Adrenal gland (tissue), 12 donors: ENCODE results near the gene SORCS3. TPM values are rescaled to one million over a fixed set of nuclear protein-coding genes. Genes with fewer than 3 reads are reported as not detected.

ENCODE experiments used
- DNase-seq, 7 donors: peaks; one replicate each; pipeline ENCODE4 v3.0.0-alpha.2; 2019 to 2020
- H3K27ac ChIP-seq, 5 donors: fragments of 200-600 bp; sonication (generic) in 4 of 5; 1 replicate in 3 of 5; 2 replicates in 2 of 5; pipeline versions ENCODE4 v1.5.1 to v1.8.0; 2016 to 2020; ENCODE audit warnings: mild to moderate bottlenecking in 1 of 5
- H3K27me3 ChIP-seq: fragments of 200-600 bp; 2 replicates; pipeline ENCODE4 v1.8.0; 2021
- H3K36me3 ChIP-seq, 2 donors: fragments of 200-600 bp; replicated peaks in 1 of 2; 1 replicate in 1 of 2; 2 replicates in 1 of 2; pipeline versions ENCODE4 v1.5.1 to v1.8.0; 2018 to 2022
- H3K4me1 ChIP-seq, 2 donors: fragments of 200-600 bp; replicated peaks in 1 of 2; 1 replicate in 1 of 2; 2 replicates in 1 of 2; pipeline versions ENCODE4 v1.5.1 to v1.8.0; 2018 to 2021
- H3K4me3 ChIP-seq, 4 donors: fragments of 200-600 bp; sonication (generic) in 3 of 4; one replicate each; pipeline ENCODE4 v1.5.1; 2016 to 2018
- H3K9me3 ChIP-seq, 3 donors: fragments of 200-600 bp; sonication (generic) in 1 of 3; replicated peaks in 1 of 3; 1 replicate in 2 of 3; 2 replicates in 1 of 3; pipeline versions ENCODE4 v1.5.1 to v1.8.0; 2016 to 2021
- CTCF ChIP-seq, 6 experiments: fragments of 450-650 bp in 4 of 6; fragments of 200-600 bp in 2 of 6; sonication (generic) in 1 of 6; IDR thresholded peaks; 1 replicate in 5 of 6; 2 replicates in 1 of 6; pipeline versions ENCODE4 v1.5.1 to v1.8.0; 2016 to 2021; ENCODE audit warnings: antibody characterized with exemption in 6 of 6, mild to moderate bottlenecking in 2 of 6, moderate library complexity in 1 of 6
- POLR2A ChIP-seq, 2 donors: fragments of 450-650 bp; IDR thresholded peaks; one replicate each; pipeline ENCODE4 v1.6.1; 2017; ENCODE audit warnings: antibody characterized with exemption in 2 of 2, mild to moderate bottlenecking in 2 of 2, moderate library complexity in 1 of 2
- WGBS, 4 donors: extraction: QIAGEN DNeasy Blood & Tissue Kit in 2 of 4; methylation state at CpG; one replicate each; pipeline versions ENCODE4 v1.1.5 to v1.1.7; 2013 to 2017; 5-methylcytosine and 5-hydroxymethylcytosine counted together
- intact Hi-C, 2 donors: fragments of 100-400 bp; cut with DNase I; formaldehyde crosslinking; loops; one replicate each; pipeline versions ENCODE4 v1.14.1 to v1.15.0; 2022 to 2023
- polyA plus RNA-seq, 3 donors: library from polyadenylated mRNA; stranded (reverse); fragments of 200-250 nt in 2 of 3; fragments of 350-450 nt in 1 of 3; fragmentation: Illumina TruSeq in 1 of 3; extraction: RNeasy Lipid Tissue Mini Kit (QIAGEN cat#74804) in 1 of 3; gene quantifications; one replicate each; pipeline ENCODE4 v1.2.3, GENCODE V29; 2013 to 2014
- total RNA-seq, 9 donors: library from RNA; depleted of rRNA in 4 of 9; stranded (reverse); fragments of >200 nt in 4 of 9; fragments of 120-200 nt in 1 of 9; fragmentation: NEBNext Ultra II Directional in 1 of 9; extraction: Animal tissue kit (Norgen Biotek cat#: 25700) in 1 of 9; gene quantifications; one replicate each; pipeline versions ENCODE4 v1.1.0 to v1.2.4, GENCODE V29; 2013 to 2023
- donor health status: healthy with polysubstance abuse.
- donor health status: Bipolar disorder and iron deficiency.
- donor health status: DM: yes; HTN: yes; CAD: no.
- donor health status: DM: no; HTN: no; CAD: no.
- donor health status: DM: no; HTN: no; CAD: no.
- donor health status: DM: yes; HTN: yes; CAD: no.

Gene SORCS3
- total and polyA plus RNA-seq, 12 donors: 0.22 to 3.4 (median 1.2) TPM; not detected in 2

- DNase-seq: no peak
- Histone ChIP-seq H3K36me3 (no peaks in the 10 kb centered on the region), H3K9me3 (no peaks in the 10 kb centered on the region), H3K4me3 (no peak overlapping the region), H3K4me1 (no peaks in the 10 kb centered on the region), H3K27ac (no peak overlapping the region), H3K27me3 (no peaks in the 10 kb centered on the region)
- intact Hi-C loops: no loop called here
- 0 to 82% (median 57%) methylated on average over 1 of the region's 1 CpG for WGBS, 4 donors
- TF ChIP-seq POLR2A (IDR thresholded peaks at IDR 0.05): no peak
- TF ChIP-seq CTCF (IDR thresholded peaks at IDR 0.05): no peak
Measured at GRCh38 chr10:104686829-104687228, 45.7 kb downstream of the SORCS3 start.

GRCh38 chr10:104688251-104689042 is 47.4 kb downstream of the SORCS3 start:
- Histone ChIP-seq H3K9me3 (no peaks in the 10 kb centered on the region), H3K36me3 (no peaks in the 10 kb centered on the region), H3K27me3 (no peaks in the 10 kb centered on the region), H3K4me3 (no peak overlapping the region), H3K27ac (no peak overlapping the region), H3K4me1 (no peaks in the 10 kb centered on the region)
- DNase-seq: peak in 1 of 7 donors; percentile 67
- 43 to 51% (median 49%) methylated on average over 18 of the region's 18 CpGs for WGBS, 4 donors
- TF ChIP-seq CTCF (IDR thresholded peaks at IDR 0.05) (no peak), POLR2A (IDR thresholded peaks at IDR 0.05) (no peak)
- intact Hi-C loops: no loop called here

GRCh38 chr10:104689105-104689504 is 48.0 kb downstream of the SORCS3 start:
- Histone ChIP-seq H3K4me1 (no peaks in the 10 kb centered on the region), H3K4me3 (no peak overlapping the region), H3K27me3 (no peaks in the 10 kb centered on the region), H3K9me3 (no peaks in the 10 kb centered on the region), H3K36me3 (no peaks in the 10 kb centered on the region), H3K27ac (no peak overlapping the region)
- 74 to 83% (median 78%) methylated on average over 2 of the region's 2 CpGs for WGBS, 4 donors
- no peak for DNase-seq
- TF ChIP-seq POLR2A (IDR thresholded peaks at IDR 0.05) (no peak), CTCF (IDR thresholded peaks at IDR 0.05) (no peak)
- intact Hi-C loops: no loop called here

- H3K27me3 ChIP-seq: no peaks in the 10 kb centered on the region
- 76 to 78% (median 76%) methylated on average over 3 of the region's 3 CpGs for WGBS, 4 donors
- no peak overlapping the region for H3K27ac ChIP-seq
- no peak for DNase-seq
- H3K4me1 ChIP-seq: no peaks in the 10 kb centered on the region
- no peaks in the 10 kb centered on the region for H3K36me3 ChIP-seq
- H3K9me3 ChIP-seq: no peaks in the 10 kb centered on the region
- H3K4me3 ChIP-seq: no peak overlapping the region
- intact Hi-C loops: no loop called here
- TF ChIP-seq CTCF (IDR thresholded peaks at IDR 0.05) (no peak), POLR2A (IDR thresholded peaks at IDR 0.05) (no peak)
Measured at GRCh38 chr10:104689547-104689946, 48.5 kb downstream of the SORCS3 start.
